Spinal cord (tissue), 10 donors: ENCODE results near the gene TECTB. TPM values are rescaled to one million over a fixed set of nuclear protein-coding genes. Genes with fewer than 3 reads are reported as not detected.

Source experiments
- DNase-seq, 6 donors: peaks; one replicate each; pipeline versions ENCODE4 v3.0.0 to v3.0.0-alpha.2; 2013 to 2015; ENCODE audit warnings: low spot score in 6 of 6, low read depth in 4 of 6
- H3K27ac ChIP-seq: one replicate; pipeline ENCODE4 v1.5.1; 2013; ENCODE audit warnings: low read depth, low read length, control low read depth
- H3K27me3 ChIP-seq: one replicate; pipeline ENCODE4 v1.6.1; 2013; ENCODE audit warnings: low read length; ENCODE audit not compliant: control insufficient read depth, insufficient read depth
- H3K36me3 ChIP-seq: one replicate; pipeline ENCODE4 v1.6.1; 2013; ENCODE audit warnings: low read length; ENCODE audit not compliant: control insufficient read depth, insufficient read depth
- H3K4me1 ChIP-seq: one replicate; pipeline ENCODE4 v1.6.1; 2013; ENCODE audit warnings: low read length; ENCODE audit not compliant: control insufficient read depth, insufficient read depth
- H3K4me3 ChIP-seq: one replicate; pipeline ENCODE4 v1.5.1; 2013; ENCODE audit warnings: low read depth, low read length, control low read depth
- H3K9me3 ChIP-seq: one replicate; pipeline ENCODE4 v1.6.1; 2013; ENCODE audit warnings: low read length; ENCODE audit not compliant: control insufficient read depth, insufficient read depth
- WGBS: methylation state at CpG from one replicate; pipeline ENCODE4 v1.1.5; 2013; ENCODE audit warnings: missing lambda C conversion rate; ENCODE audit not compliant: insufficient coverage; 5-methylcytosine and 5-hydroxymethylcytosine counted together
- polyA plus RNA-seq, 2 donors: library from polyadenylated mRNA; unstranded; fragments of 120-200 nt; gene quantifications; one replicate each; pipeline ENCODE4 v1.2.1, GENCODE V29; 2013; ENCODE audit not compliant: insufficient read length in 2 of 2
- total RNA-seq, 2 donors: library from RNA; depleted of rRNA in 1 of 2; stranded (reverse); fragments of 120-200 nt in 1 of 2; fragments of >200 nt in 1 of 2; gene quantifications; one replicate each; pipeline versions ENCODE4 v1.2.3 to v1.2.4, GENCODE V29; 2013 to 2014
- donor health status: healthy.

The TECTB gene
- total and polyA plus RNA-seq, 4 donors: 0.30 to 2.8 (median 1.0) TPM

DNA sequence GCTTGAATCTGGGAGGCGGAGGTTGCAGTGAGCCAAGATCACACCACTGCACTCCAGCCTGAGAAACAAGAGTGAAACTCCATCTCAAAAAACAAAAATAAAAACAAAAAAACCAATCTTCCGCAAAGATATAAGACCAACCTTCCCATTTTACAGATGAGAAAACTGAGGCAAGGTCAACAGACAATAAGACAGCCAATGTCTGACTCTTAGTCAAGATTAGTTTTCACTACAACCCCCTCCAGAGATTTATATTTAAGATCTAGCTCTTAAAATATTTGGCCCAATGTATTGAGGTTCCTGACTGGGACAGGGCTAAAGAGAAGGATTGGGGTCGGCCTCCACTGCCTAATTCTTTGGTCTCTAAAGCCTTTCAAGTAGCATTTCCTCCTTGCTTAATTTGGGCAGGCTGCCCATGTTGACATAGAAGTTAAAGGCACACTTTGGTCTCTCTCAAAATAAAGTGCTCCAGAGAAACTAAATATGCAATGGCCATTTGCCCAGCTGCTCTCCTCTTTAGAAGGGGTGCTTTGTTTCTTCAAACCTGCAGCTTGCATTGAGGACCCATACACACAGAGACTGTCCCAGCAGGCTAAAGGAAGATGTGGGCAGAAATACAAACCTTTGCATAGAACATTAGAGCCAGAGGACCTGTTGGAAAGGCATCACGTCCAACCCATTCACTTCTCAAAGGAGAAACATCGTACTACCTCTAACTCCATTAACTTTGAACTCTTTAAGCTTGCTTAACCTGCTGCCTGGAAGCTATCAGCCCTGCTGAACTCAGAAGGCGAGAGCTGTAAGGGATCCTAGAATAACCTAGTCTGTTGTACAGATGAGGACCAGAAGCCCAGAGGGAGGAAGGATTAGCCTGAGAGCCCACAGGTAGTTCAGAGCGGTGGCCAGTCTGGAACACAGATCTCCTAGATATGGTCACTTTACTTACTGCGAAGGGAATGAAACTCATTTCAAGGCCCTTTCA, 3.9 kb downstream of the TECTB start:
- peak in 5 of 6 donors; percentile 64 to 92 (median 76) for DNase-seq
- H3K27me3 ChIP-seq: no peaks in the 10 kb centered on the region
- peaks cover 11% of the 10 kb centered on the region for H3K4me1 ChIP-seq
- no peak overlapping the region for H3K4me3 ChIP-seq
- no peaks in the 10 kb centered on the region for H3K36me3 ChIP-seq
- H3K27ac ChIP-seq: peak overlapping the region; percentile 75
- WGBS: 65% methylated on average over 5 of the region's 8 CpGs
- no peaks in the 10 kb centered on the region for H3K9me3 ChIP-seq

- Histone ChIP-seq H3K4me3 (no peak overlapping the region), H3K9me3 (no peaks in the 10 kb centered on the region), H3K36me3 (no peaks in the 10 kb centered on the region), H3K4me1 (peaks cover 11% of the 10 kb centered on the region), H3K27ac (peak overlapping the region; percentile 75), H3K27me3 (no peaks in the 10 kb centered on the region)
- WGBS: 78% methylated on average over 5 of the region's 8 CpGs
- no peak for DNase-seq
Observed at GRCh38 chr10:112287844-112288243, 4.6 kb downstream of the TECTB start.

GRCh38 chr10:112288486-112288885, 5.3 kb downstream of the TECTB start:
- Histone ChIP-seq H3K9me3 (no peaks in the 10 kb centered on the region), H3K36me3 (no peaks in the 10 kb centered on the region), H3K4me1 (peaks cover 11% of the 10 kb centered on the region), H3K4me3 (no peak overlapping the region), H3K27ac (peak overlapping the region; percentile 18), H3K27me3 (no peaks in the 10 kb centered on the region)
- WGBS: 22% methylated on average over 2 of the region's 3 CpGs
- DNase-seq: peak in 4 of 6 donors; percentile 30 to 82 (median 59)

GRCh38 chr10:112289373-112290053, 6.3 kb downstream of the TECTB start:
- Histone ChIP-seq H3K27me3 (no peaks in the 10 kb centered on the region), H3K9me3 (no peaks in the 10 kb centered on the region), H3K27ac (no peak overlapping the region), H3K4me3 (no peak overlapping the region), H3K36me3 (no peaks in the 10 kb centered on the region), H3K4me1 (peaks cover 11% of the 10 kb centered on the region)
- WGBS: 94% methylated on average over 5 of the region's 7 CpGs
- DNase-seq: no peak

DNA sequence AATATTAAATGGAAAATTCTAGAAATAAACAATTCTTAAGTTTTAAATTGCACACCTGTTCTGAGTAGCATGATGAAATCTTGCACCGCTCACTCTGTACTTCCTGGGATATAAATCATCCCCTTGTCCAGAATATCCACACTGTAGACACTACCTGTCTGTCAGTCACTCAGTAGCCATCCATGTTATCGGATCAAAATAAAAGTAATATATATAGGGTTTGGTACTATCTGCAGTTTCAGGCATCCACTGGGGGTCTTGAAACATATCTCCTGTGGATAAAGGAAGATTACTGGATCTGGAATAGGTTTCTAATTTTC, 6.8 kb downstream of the TECTB start:
- no peaks in the 10 kb centered on the region for H3K36me3 ChIP-seq
- no peak overlapping the region for H3K4me3 ChIP-seq
- no CpG with 5 or more reads among the region's 2 CpGs for WGBS
- peaks cover 11% of the 10 kb centered on the region for H3K4me1 ChIP-seq
- no peaks in the 10 kb centered on the region for H3K27me3 ChIP-seq
- no peaks in the 10 kb centered on the region for H3K9me3 ChIP-seq
- no peak for DNase-seq
- no peak overlapping the region for H3K27ac ChIP-seq

DNA sequence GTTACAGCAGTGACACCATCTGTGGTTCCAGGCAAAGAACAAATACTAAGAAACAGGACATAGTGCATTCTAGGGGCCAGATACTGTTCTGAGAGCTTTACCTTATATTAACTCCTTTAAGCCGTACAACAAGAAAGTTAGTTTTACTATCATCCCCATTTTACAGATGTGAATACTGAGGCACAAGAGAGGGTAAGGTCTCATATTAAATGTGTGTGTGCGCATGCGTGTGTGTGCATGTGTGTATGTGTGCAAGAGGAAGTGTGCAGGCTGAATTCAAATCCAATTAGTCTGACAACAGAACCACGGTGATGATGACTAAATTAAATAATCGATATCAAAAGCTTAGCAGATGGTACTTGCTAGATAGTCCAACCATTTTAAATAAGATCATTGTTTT, 11.0 kb downstream of the TECTB start:
- H3K4me1 ChIP-seq: peaks cover 4% of the 10 kb centered on the region
- H3K27ac ChIP-seq: no peak overlapping the region
- H3K9me3 ChIP-seq: no peaks in the 10 kb centered on the region
- H3K36me3 ChIP-seq: no peaks in the 10 kb centered on the region
- no peaks in the 10 kb centered on the region for H3K27me3 ChIP-seq
- no peak overlapping the region for H3K4me3 ChIP-seq
- WGBS: no CpG with 5 or more reads among the region's 5 CpGs
- no peak for DNase-seq

- DNase-seq: peak in 1 of 6 donors; percentile 22
- 68% methylated on average over 6 of the region's 8 CpGs for WGBS
Observed at GRCh38 chr10:112295853-112296830, 12.9 kb downstream of the TECTB start.

DNA sequence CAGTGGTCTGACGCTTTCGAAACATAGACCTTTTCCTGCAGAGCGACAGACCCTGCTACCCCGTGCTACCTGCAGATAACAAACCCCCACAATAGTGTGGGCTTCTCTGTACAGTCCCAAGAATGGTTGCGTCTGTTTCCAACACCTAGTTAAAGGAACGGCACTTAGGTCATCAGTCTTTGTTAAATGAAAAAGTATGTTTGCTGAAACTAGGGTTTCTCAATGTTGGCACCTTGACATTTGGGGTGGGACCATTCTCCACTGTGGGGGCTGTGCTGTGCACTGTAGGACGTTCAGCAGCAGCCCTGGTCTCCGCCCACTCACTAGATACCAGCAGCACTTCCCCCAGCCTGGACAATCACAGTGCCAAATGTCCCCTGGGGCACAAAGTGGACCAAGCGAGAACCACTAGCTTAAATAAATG, 13.7 kb downstream of the TECTB start:
- Histone ChIP-seq H3K27ac (no peak overlapping the region), H3K4me1 (peaks cover 4% of the 10 kb centered on the region), H3K9me3 (no peaks in the 10 kb centered on the region), H3K4me3 (no peak overlapping the region), H3K27me3 (no peaks in the 10 kb centered on the region), H3K36me3 (no peaks in the 10 kb centered on the region)
- no peak for DNase-seq
- 57% methylated on average over 2 of the region's 9 CpGs for WGBS

More at GRCh38 chr10:112295853-112296830, 12.9 kb downstream of the TECTB start:
- Histone ChIP-seq H3K4me1 (peaks cover 4% of the 10 kb centered on the region), H3K4me3 (no peak overlapping the region), H3K36me3 (no peaks in the 10 kb centered on the region), H3K27me3 (no peaks in the 10 kb centered on the region), H3K9me3 (no peaks in the 10 kb centered on the region), H3K27ac (no peak overlapping the region)

GRCh38 chr10:112298581-112298980, 15.4 kb downstream of the TECTB start:
- Histone ChIP-seq H3K27me3 (no peaks in the 10 kb centered on the region), H3K4me3 (no peak overlapping the region), H3K36me3 (no peaks in the 10 kb centered on the region), H3K9me3 (no peaks in the 10 kb centered on the region), H3K4me1 (peaks cover 4% of the 10 kb centered on the region), H3K27ac (no peak overlapping the region)
- 73% methylated on average over 5 of the region's 6 CpGs for WGBS
- no peak for DNase-seq
